ENCODE results near the gene RPL27. TPM values are rescaled to one million over a fixed set of nuclear protein-coding genes. Genes with fewer than 3 reads are reported as not detected.

RPL27 gene
- total RNA-seq, 4 donors from 2014 or later = 243 to 836 (median 677) TPM

DNA sequence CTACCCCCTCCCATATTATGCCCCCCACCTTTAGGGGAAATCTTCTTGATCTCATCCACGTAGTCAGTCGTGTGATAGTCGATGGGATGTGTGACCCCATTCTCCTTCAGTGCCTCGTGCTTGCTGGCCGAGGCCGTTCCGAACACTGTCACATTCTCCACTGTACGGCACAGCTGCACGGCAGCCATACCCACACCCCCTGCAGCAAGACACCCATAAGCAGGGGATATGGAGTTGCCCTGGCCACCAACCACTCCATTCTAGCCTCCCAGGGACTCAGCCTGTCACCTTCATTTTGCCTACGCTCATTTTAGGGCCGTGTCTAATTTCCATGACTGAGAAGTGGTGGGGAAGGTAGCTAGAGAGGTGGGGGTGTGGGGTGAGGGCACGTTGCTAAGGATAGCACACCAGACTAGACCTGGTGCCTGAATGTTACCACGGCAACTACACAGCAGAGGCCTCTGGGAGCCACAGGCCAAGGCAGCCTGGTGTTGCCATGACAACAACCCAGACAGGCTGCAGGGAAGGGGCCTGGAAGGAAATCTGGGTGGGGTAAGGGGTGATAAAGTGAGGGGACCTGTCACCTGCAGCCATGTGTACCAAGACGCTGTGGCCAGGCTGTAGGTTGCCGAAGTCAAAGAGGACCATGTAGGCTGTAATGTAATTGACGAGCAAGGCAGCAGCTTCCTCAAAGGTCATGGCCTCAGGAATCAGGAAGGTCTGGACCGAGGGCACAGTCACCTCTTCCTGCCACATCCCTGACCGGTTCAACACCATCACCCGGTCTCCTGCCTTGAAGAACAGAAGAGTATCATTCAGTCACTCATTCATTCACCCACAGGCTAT lies 20.0 kb downstream of the RPL27 start:
- Histone ChIP-seq H3K27ac (peak overlapping the region in 2 of 4 donors; percentile 24 to 91), H3K4me3 (no peak overlapping the region), H3K36me3 (no peaks in the 10 kb centered on the region), H3K4me1 (peaks cover 6 to 43% (median 24%) of the 10 kb centered on the region in 4 donors), H3K9me3 (no peaks in the 10 kb centered on the region), H3K27me3 (peaks cover 3% of the 10 kb centered on the region)
- TF ChIP-seq, protein P1, sequence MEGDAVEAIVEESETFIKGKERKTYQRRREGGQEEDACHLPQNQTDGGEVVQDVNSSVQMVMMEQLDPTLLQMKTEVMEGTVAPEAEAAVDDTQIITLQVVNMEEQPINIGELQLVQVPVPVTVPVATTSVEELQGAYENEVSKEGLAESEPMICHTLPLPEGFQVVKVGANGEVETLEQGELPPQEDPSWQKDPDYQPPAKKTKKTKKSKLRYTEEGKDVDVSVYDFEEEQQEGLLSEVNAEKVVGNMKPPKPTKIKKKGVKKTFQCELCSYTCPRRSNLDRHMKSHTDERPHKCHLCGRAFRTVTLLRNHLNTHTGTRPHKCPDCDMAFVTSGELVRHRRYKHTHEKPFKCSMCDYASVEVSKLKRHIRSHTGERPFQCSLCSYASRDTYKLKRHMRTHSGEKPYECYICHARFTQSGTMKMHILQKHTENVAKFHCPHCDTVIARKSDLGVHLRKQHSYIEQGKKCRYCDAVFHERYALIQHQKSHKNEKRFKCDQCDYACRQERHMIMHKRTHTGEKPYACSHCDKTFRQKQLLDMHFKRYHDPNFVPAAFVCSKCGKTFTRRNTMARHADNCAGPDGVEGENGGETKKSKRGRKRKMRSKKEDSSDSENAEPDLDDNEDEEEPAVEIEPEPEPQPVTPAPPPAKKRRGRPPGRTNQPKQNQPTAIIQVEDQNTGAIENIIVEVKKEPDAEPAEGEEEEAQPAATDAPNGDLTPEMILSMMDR (IDR thresholded peaks at IDR 0.05) = no peak
- TF ChIP-seq POLR2AphosphoS5 (IDR thresholded peaks at IDR 0.05) = no peak
- no peak for TF ChIP-seq EP300 (IDR thresholded peaks at IDR 0.05; ENCODE audit: low read depth)
- no peak for TF ChIP-seq POLR2A (IDR thresholded peaks at IDR 0.05)
- 60 to 69% methylated on average over 3 to 19 of the region's 19 CpGs for WGBS, 2 donors (ENCODE audit: low coverage in 1 of 2)
- DNase-seq = no peak
- in situ Hi-C loops (cut with MboI; ENCODE audit: low pct_ligation_motif_present in 1 of 4, low pct_unique_long_range_greater_than_20kb in 1 of 4, low sequenced_read_pairs in 3 of 4) = loop anchor here in 1 of 4 donors (25.0 kb wide), 1 partner anchor 319 kb away; no protein-coding TSS in a partner anchor
- intact Hi-C loops (cut with DNase I; ENCODE audit: low total_unique reads) = loop anchor here (10.0 kb wide), 1 partner anchor 297 kb away; no protein-coding TSS in a partner anchor

DNA sequence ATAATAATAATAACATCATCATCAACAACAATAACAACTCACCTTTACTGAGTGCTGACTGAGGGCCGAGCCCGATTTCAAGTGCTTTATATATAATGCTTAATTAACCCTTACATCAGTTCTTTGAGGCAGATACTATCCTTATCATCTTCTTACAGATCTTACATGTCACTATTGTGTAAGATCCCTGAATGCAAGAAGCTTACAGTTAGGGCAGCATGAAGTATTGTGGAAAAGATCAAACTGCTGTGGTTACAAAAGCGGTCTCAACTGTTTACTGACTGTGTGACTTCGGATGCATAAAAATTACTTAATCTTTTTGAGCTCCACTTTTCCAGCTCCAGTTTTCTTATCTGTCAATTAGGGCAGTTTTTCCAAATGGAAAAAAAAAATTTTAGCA lies 20.7 kb downstream of the RPL27 start:
- H3K27ac ChIP-seq = peak overlapping the region; percentile 24 to 91 (median 86)
- 43 to 50% methylated on average over 4 of the region's 4 CpGs for WGBS, 2 donors (ENCODE audit: low coverage in 1 of 2)
- H3K27me3 ChIP-seq = peaks cover 3% of the 10 kb centered on the region
- H3K36me3 ChIP-seq = no peaks in the 10 kb centered on the region
- H3K4me1 ChIP-seq = peaks cover 6 to 43% (median 24%) of the 10 kb centered on the region in 4 donors
- no peak for DNase-seq
- in situ Hi-C loops (cut with MboI; ENCODE audit: low pct_ligation_motif_present in 1 of 4, low pct_unique_long_range_greater_than_20kb in 1 of 4, low sequenced_read_pairs in 3 of 4) (loop anchor here in 1 of 4 donors (25.0 kb wide), 1 partner anchor 318 kb away; no protein-coding TSS in a partner anchor), intact Hi-C loops (cut with DNase I; ENCODE audit: low total_unique reads) (loop anchor here (10.0 kb wide), 1 partner anchor 296 kb away; no protein-coding TSS in a partner anchor)
- H3K4me3 ChIP-seq = no peak overlapping the region
- no peaks in the 10 kb centered on the region for H3K9me3 ChIP-seq
- TF ChIP-seq, protein P1 (IDR thresholded peaks at IDR 0.05) = no peak
- TF ChIP-seq EP300 (IDR thresholded peaks at IDR 0.05; ENCODE audit: low read depth) (no peak), POLR2A (IDR thresholded peaks at IDR 0.05) (no peak), POLR2AphosphoS5 (IDR thresholded peaks at IDR 0.05) (no peak)

DNA sequence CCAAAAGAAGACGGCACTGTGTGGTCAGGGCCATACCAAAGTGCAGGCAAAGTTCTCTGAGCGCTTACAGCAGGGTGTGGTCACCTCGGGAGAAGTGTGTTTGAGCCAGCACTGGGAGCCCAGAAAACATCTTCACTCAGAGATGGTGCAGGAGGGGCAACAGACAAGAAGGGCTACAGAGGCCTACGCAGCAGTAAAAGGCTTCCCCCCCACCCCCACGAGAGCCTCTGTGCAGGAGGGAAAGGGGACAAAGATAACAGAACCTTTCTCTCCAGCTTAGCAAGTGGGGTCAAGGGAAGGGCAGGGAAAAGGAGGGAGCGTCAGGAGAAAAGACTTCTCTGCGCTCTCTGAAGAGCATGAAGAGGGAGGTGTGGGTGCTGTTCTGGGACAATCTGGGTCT lies 21.2 kb downstream of the RPL27 start:
- H3K4me3 ChIP-seq = peak overlapping the region in 1 of 4 donors; percentile 87
- intact Hi-C loops (cut with DNase I; ENCODE audit: low total_unique reads) = loop anchor here (10.0 kb wide), 1 partner anchor 295 kb away; no protein-coding TSS in a partner anchor
- in situ Hi-C loops (cut with MboI; ENCODE audit: low pct_ligation_motif_present in 1 of 4, low pct_unique_long_range_greater_than_20kb in 1 of 4, low sequenced_read_pairs in 3 of 4) = loop anchor here in 1 of 4 donors (25.0 kb wide), 1 partner anchor 318 kb away; no protein-coding TSS in a partner anchor

More for the DNA sequence above, 21.2 kb downstream of the RPL27 start:
- H3K27me3 ChIP-seq = peaks cover 3% of the 10 kb centered on the region
- no peaks in the 10 kb centered on the region for H3K9me3 ChIP-seq
- H3K4me1 ChIP-seq = peaks cover 6 to 47% (median 27%) of the 10 kb centered on the region in 4 donors
- WGBS, 2 donors (ENCODE audit: low coverage in 1 of 2) = 16 to 35% methylated on average over 3 to 7 of the region's 7 CpGs
- peak; percentile 44 for DNase-seq
- TF ChIP-seq POLR2A (IDR thresholded peaks at IDR 0.05) (no peak), EP300 (IDR thresholded peaks at IDR 0.05; ENCODE audit: low read depth) (no peak), POLR2AphosphoS5 (IDR thresholded peaks at IDR 0.05) (no peak)
- TF ChIP-seq, protein P1 (IDR thresholded peaks at IDR 0.05) = no peak
- no peaks in the 10 kb centered on the region for H3K36me3 ChIP-seq
- peak overlapping the region; percentile 85 to 91 (median 90) for H3K27ac ChIP-seq
